Colonic mucosa (tissue), 4 donors: ENCODE data around the gene TMEM190. TPM values are rescaled to one million over a fixed set of nuclear protein-coding genes. Genes with fewer than 3 reads are reported as not detected.
A peak's percentile ranks its signal among the peaks of the same experiment; 100 is the strongest.

ENCODE experiments used
- DNase-seq: peaks from one replicate; pipeline ENCODE4 v3.0.0-alpha.2; 2020
- H3K27ac ChIP-seq: fragments of 200-600 bp; one replicate; pipeline ENCODE4 v1.8.0; 2021
- H3K27me3 ChIP-seq: fragments of 200-600 bp; one replicate; pipeline ENCODE4 v1.8.0; 2021
- H3K36me3 ChIP-seq: fragments of 200-600 bp; one replicate; pipeline ENCODE4 v1.8.0; 2021
- H3K4me1 ChIP-seq: fragments of 200-600 bp; one replicate; pipeline ENCODE4 v1.8.0; 2021; ENCODE audit warnings: mild to moderate bottlenecking
- H3K4me3 ChIP-seq: fragments of 200-600 bp; one replicate; pipeline ENCODE4 v1.8.0; 2021
- H3K9ac ChIP-seq, 2 donors: one replicate each; pipeline ENCODE4 v1.7.0; 2013; ENCODE audit warnings: control low read depth in 2 of 2, low read depth in 2 of 2, low read length in 2 of 2
- H3K9me3 ChIP-seq: fragments of 200-600 bp; one replicate; pipeline ENCODE4 v1.8.0; 2021
- intact Hi-C: fragments of 100-400 bp; cut with DNase I; formaldehyde crosslinking; loops from one replicate; pipeline ENCODE4 v1.14.1; 2022
- total RNA-seq, 2 donors: library from RNA; stranded (reverse); fragmentation: NEBNext Ultra II Directional in 1 of 2; extraction: Animal tissue kit (Norgen Biotek cat#: 25700) in 1 of 2; gene quantifications; one replicate each; pipeline ENCODE4 v1.2.1, GENCODE V29; 2021
- TF ChIP-seq, protein P1 (sequence below): fragments of 200-600 bp; IDR thresholded peaks from one replicate; pipeline ENCODE4 v1.8.0; 2022; ENCODE audit warnings: antibody characterized with exemption, mild to moderate bottlenecking
- donor health status: healthy.
- donor health status: DM: no; HTN: no; CAD: no.
- donor health status: DM: no; HTN: no; CAD: no.

Gene TMEM190
- total RNA-seq, 2 donors from 2014 or later, result not detected

DNA sequence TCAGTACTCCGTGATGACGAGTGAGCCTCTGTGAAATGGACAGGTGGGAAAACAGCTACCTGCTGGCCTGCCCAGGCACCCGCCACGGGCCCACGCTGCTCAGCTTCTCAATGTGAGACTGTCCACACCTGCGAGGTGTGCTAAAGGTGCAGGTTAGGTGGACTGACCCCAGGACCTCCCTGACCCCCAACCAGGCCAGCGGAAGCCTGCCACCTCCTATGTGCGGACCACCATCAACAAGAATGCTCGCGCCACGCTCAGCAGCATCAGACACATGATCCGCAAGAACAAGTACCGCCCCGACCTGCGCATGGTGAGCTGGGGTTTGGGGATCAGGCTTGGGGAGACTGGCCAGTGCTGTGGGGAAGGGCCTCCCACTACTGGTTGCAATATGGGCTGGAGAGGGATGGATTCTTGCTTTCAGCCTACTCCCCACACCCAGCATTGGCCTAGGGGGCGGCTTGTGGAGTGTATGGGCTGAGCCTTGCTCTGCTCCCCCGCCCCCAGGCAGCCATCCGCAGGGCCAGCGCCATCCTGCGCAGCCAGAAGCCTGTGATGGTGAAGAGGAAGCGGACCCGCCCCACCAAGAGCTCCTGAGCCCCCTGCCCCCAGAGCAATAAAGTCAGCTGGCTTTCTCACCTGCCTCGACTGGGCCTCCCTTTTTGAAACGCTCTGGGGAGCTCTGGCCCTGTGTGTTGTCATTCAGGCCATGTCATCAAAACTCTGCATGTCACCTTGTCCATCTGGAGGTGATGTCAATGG, 11.3 kb downstream of the TMEM190 start:
- Histone ChIP-seq H3K4me1 (peaks cover 23% of the 10 kb centered on the region), H3K4me3 (peak overlapping the region; percentile 73), H3K36me3 (peaks cover 24% of the 10 kb centered on the region), H3K9me3 (no peaks in the 10 kb centered on the region), H3K9ac (peak overlapping the region; percentile 48 to 95), H3K27me3 (no peaks in the 10 kb centered on the region), H3K27ac (no peak overlapping the region)
- intact Hi-C loops, result no loop called here
- no peak for DNase-seq
- TF ChIP-seq, protein P1, sequence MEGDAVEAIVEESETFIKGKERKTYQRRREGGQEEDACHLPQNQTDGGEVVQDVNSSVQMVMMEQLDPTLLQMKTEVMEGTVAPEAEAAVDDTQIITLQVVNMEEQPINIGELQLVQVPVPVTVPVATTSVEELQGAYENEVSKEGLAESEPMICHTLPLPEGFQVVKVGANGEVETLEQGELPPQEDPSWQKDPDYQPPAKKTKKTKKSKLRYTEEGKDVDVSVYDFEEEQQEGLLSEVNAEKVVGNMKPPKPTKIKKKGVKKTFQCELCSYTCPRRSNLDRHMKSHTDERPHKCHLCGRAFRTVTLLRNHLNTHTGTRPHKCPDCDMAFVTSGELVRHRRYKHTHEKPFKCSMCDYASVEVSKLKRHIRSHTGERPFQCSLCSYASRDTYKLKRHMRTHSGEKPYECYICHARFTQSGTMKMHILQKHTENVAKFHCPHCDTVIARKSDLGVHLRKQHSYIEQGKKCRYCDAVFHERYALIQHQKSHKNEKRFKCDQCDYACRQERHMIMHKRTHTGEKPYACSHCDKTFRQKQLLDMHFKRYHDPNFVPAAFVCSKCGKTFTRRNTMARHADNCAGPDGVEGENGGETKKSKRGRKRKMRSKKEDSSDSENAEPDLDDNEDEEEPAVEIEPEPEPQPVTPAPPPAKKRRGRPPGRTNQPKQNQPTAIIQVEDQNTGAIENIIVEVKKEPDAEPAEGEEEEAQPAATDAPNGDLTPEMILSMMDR, result no peak

DNA sequence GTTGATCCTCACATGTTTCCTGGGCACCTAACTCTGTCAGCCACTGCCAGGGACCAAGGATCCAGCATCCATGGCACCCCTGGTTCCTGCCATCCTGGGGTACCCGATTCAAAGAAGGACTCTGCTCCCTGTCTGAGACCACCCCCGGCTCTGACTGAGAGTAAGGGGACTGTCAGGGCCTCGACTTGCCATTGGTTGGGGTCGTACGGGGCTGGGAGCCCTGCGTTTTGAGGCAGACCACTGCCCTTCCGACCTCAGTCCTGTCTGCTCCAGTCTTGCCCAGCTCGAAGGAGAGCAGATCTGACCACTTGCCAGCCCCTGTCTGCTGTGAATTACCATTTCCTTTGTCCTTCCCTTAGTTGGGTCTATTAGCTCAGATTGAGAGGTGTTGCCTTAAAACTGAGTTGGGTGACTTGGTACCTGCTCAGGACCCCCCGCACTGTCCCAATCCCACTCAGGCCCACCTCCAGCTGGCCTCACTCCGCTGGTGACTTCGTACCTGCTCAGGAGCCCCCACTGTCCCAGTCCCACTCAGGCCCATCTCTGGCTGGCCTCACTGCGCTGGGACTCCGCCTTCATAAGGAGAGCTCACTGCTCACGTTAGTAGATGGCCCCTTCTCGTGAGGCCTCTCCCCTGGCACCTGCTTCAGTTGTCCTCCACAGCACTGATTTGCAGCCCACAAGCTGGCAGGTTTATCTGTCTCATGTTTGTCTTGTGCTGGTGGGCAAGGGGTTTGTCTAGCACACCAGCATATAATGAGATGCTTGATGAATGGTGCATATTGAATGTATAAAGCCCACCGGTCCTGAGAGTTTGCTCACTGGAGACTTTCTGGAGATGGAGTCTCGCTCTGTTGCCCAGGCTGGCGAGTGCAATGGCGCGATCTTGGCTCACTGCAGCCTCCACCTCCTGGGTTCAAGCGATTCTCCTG, 13.0 kb downstream of the TMEM190 start:
- Histone ChIP-seq H3K4me1 (peaks cover 22% of the 10 kb centered on the region), H3K27ac (no peak overlapping the region), H3K27me3 (no peaks in the 10 kb centered on the region), H3K9me3 (no peaks in the 10 kb centered on the region), H3K36me3 (peaks cover 24% of the 10 kb centered on the region), H3K4me3 (no peak overlapping the region), H3K9ac (peak overlapping the region in 1 of 2 donors; percentile 28)
- TF ChIP-seq, protein P1, result no peak
- intact Hi-C loops, result no loop called here
- DNase-seq, result no peak

DNA sequence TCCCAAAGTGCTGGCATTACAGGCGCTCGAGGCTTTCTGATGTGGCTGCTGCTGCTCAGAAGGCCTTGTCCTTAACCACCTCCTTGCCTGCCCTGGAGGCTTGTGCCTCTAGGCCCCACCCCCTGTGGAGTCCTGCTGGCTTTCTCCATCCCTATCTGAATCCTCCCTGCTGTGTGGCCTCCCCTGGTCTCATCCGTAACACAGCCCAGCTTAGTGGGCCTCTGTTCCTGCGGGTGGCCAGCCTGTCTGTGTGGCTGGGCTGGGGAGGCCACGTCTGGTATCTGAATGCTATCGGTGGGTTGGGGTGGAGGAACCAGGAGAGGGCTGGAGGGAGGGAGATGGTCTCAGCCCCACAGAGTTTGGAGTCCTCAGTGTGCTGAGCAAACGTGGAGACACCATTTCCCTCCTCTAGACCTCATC, 13.8 kb downstream of the TMEM190 start:
- Histone ChIP-seq H3K4me3 (no peak overlapping the region), H3K36me3 (peaks cover 24% of the 10 kb centered on the region), H3K9me3 (no peaks in the 10 kb centered on the region), H3K4me1 (peaks cover 18% of the 10 kb centered on the region), H3K27me3 (no peaks in the 10 kb centered on the region), H3K27ac (no peak overlapping the region), H3K9ac (no peak overlapping the region)
- TF ChIP-seq, protein P1, result no peak
- no peak for DNase-seq
- intact Hi-C loops, result no loop called here

DNA sequence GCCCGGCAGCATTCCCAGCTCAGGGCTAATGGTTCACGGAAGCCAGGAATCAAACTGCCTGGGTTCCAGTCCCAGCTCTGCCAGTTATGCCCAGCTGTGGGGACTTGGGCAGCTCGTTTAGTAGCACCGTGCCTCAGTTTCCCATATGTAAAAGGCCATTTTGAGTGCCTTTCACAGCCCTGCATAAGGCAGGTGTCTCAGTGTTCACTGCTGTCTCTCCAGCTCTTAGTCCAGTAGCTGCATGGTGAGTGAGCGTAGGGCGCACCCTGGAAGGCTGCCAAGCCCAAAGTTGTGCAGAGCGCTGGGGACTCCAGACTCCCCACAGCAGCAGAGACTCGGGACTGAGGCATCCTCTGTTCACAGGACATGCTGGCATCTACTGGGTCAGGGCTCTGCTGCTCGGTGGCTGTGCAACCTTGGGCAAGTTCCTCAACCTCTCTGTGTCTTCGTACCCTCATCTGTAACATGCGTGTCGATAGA, 14.6 kb downstream of the TMEM190 start:
- peaks cover 18% of the 10 kb centered on the region for H3K4me1 ChIP-seq
- no peak for DNase-seq
- intact Hi-C loops, result no loop called here
- no peaks in the 10 kb centered on the region for H3K9me3 ChIP-seq
- H3K9ac ChIP-seq, result no peak overlapping the region
- no peak overlapping the region for H3K4me3 ChIP-seq
- TF ChIP-seq, protein P1, result no peak
- H3K27ac ChIP-seq, result no peak overlapping the region
- peaks cover 24% of the 10 kb centered on the region for H3K36me3 ChIP-seq
- no peaks in the 10 kb centered on the region for H3K27me3 ChIP-seq

DNA sequence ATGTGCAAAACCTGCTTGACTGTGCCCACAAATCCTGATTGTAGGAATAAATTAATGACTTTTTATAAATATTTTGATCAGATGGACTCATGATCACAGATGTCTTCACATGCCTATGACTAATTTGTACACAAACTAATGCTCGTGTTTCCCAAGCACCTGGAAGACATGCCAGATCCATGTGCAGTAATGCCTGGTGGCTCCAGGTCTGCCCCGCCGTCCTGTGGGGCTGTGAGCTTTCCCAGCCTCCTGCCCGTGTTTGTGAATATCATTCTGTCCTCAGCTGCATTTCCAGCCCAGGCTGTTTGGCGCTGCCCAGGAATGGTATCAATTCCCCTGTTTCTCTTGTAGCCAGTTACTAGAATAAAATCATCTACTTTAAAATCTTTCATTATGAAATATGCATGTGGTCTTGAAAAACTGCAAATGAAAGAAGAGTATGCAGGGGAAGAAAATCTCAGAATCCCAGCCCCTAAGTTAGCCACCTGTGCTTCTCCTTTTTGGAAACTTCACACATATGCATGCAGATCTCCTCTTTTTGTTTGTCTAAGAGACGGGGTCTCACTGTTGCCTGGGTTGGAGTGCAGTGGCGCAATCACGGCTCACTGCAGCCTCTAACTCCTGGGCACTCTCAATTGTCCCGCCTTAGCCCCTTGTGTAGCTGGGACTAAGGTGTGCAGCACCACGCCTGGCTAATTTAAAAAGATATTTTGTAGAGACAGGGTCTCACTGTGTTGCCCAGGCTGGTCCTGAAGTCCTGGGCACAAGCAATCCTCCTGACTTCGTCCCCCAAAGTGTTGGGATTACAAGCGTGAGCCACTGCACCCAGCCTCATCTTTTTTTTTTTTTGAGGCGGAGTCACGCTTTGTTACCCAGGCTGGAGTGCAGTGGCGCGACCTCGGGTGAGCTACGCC, 15.3 kb downstream of the TMEM190 start:
- Histone ChIP-seq H3K9ac (no peak overlapping the region), H3K36me3 (peaks cover 24% of the 10 kb centered on the region), H3K27me3 (no peaks in the 10 kb centered on the region), H3K27ac (no peak overlapping the region), H3K9me3 (no peaks in the 10 kb centered on the region), H3K4me3 (no peak overlapping the region), H3K4me1 (peaks cover 16% of the 10 kb centered on the region)
- no peak for DNase-seq
- TF ChIP-seq, protein P1, result no peak
- intact Hi-C loops, result no loop called here
